Esophagus squamous epithelium (tissue), 5 donors: Measurements from ENCODE around the gene ASB5. TPM values are rescaled to one million over a fixed set of nuclear protein-coding genes. Genes with fewer than 3 reads are reported as not detected.

ENCODE experiments used
- DNase-seq: peaks from one replicate; lab custom pipeline; 2025; lab: John Stamatoyannopoulos, UW
- H3K27ac ChIP-seq, 4 donors: fragments of 200-600 bp; sonication (generic); one replicate each; pipeline ENCODE4 v1.5.1; 2016 to 2019; ENCODE audit warnings: mild to moderate bottlenecking in 1 of 4
- H3K27me3 ChIP-seq, 4 donors: fragments of 200-600 bp; sonication (generic); 1 replicate in 3 of 4; 2 replicates in 1 of 4; pipeline versions ENCODE4 v1.5.1 to v1.6.0; 2017 to 2021; ENCODE audit warnings: antibody characterized with exemption in 1 of 4
- H3K36me3 ChIP-seq, 3 donors: fragments of 200-600 bp; sonication (generic); one replicate each; pipeline ENCODE4 v1.5.1; 2016 to 2019
- H3K4me1 ChIP-seq, 3 donors: fragments of 200-600 bp; sonication (generic); one replicate each; pipeline ENCODE4 v1.5.1; 2017 to 2019
- H3K4me3 ChIP-seq, 4 donors: fragments of 200-600 bp; sonication (generic); 1 replicate in 3 of 4; 2 replicates in 1 of 4; pipeline ENCODE4 v1.5.1; 2016 to 2019; ENCODE audit warnings: mild to moderate bottlenecking in 2 of 4, moderate library complexity in 1 of 4
- H3K9me3 ChIP-seq, 3 donors: fragments of 200-600 bp; sonication (generic); one replicate each; pipeline ENCODE4 v1.5.1; 2016 to 2019
- POLR2A ChIP-seq, 4 donors: fragments of 450-650 bp; IDR thresholded peaks; one replicate each; pipeline ENCODE4 v1.6.1; 2017; ENCODE audit warnings: antibody characterized with exemption in 4 of 4, mild to moderate bottlenecking in 4 of 4, moderate library complexity in 3 of 4
- WGBS, 2 donors: methylation state at CpG; one replicate each; pipeline ENCODE4 v1.1.5; 2018; 5-methylcytosine and 5-hydroxymethylcytosine counted together
- intact Hi-C: fragments of 100-400 bp; cut with DNase I; formaldehyde crosslinking; loops from one replicate; pipeline ENCODE4 v1.15.0; 2022
- total RNA-seq, 4 donors: library from RNA; depleted of rRNA; stranded (reverse); fragments of >200 nt; gene quantifications; one replicate each; pipeline ENCODE4 v1.1.0, GENCODE V29; 2016
- TF ChIP-seq, protein P1 (sequence below), 6 experiments: fragments of 450-650 bp in 4 of 6; fragments of 200-600 bp in 2 of 6; sonication (generic) in 2 of 6; IDR thresholded peaks; one replicate each; pipeline ENCODE4 v1.5.1; 2016 to 2019; ENCODE audit warnings: antibody characterized with exemption in 6 of 6, mild to moderate bottlenecking in 4 of 6, moderate library complexity in 4 of 6
- donor health status: DM: yes; HTN: yes; CAD: no.

The ASB5 gene
- total RNA-seq, 4 donors from 2014 or later = 0.13 to 4.0 (median 0.24) TPM

DNA sequence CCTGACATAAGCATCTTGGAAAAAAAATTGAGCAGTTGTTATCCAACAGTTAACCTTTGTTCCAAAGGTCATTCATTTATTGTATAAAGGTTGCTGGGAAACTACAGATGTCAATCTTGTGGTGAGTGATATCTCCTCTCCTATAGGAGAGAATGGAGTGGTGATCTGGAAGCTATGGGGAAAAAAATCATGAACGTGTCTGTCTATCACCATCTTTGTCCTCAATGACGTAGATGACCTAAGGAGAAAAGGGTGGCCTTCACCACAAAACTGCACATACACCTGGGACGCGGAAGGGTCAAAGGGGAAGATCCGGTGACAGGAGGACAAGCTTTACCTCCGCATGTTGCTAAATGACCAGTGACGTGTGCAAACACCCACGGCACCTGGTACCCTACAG, 27.3 kb downstream of the ASB5 start:
- no peak for TF ChIP-seq POLR2A (IDR thresholded peaks at IDR 0.05)
- TF ChIP-seq, protein P1, sequence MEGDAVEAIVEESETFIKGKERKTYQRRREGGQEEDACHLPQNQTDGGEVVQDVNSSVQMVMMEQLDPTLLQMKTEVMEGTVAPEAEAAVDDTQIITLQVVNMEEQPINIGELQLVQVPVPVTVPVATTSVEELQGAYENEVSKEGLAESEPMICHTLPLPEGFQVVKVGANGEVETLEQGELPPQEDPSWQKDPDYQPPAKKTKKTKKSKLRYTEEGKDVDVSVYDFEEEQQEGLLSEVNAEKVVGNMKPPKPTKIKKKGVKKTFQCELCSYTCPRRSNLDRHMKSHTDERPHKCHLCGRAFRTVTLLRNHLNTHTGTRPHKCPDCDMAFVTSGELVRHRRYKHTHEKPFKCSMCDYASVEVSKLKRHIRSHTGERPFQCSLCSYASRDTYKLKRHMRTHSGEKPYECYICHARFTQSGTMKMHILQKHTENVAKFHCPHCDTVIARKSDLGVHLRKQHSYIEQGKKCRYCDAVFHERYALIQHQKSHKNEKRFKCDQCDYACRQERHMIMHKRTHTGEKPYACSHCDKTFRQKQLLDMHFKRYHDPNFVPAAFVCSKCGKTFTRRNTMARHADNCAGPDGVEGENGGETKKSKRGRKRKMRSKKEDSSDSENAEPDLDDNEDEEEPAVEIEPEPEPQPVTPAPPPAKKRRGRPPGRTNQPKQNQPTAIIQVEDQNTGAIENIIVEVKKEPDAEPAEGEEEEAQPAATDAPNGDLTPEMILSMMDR (IDR thresholded peaks at IDR 0.05) = no peak
- no peaks in the 10 kb centered on the region for H3K4me1 ChIP-seq
- no peak overlapping the region for H3K27ac ChIP-seq
- intact Hi-C loops = no loop called here
- no peaks in the 10 kb centered on the region for H3K27me3 ChIP-seq
- H3K36me3 ChIP-seq = no peaks in the 10 kb centered on the region
- no peak overlapping the region for H3K4me3 ChIP-seq
- H3K9me3 ChIP-seq = no peaks in the 10 kb centered on the region
- 76 to 80% methylated on average over 8 of the region's 8 CpGs for WGBS, 2 donors
- DNase-seq = no peak

DNA sequence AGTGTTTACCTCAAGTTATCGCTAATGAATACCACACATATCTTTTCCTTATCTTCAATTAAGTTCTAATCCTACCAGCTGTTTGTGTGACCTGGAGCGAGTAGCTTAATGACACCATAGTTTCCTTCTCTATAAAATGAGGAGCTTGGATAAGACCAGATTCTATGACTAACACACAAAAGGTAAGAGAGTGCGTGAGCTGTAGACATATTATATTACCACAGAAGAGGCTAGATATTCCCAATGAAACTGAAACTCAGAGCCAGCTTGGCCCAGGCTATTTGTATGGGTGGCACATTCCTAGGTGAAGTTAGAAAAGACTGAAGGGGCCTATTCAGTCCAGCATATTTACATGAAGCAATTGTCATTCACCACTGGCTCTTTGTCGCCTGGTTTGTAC, 30.2 kb downstream of the ASB5 start:
- no peaks in the 10 kb centered on the region for H3K4me1 ChIP-seq
- no peaks in the 10 kb centered on the region for H3K36me3 ChIP-seq
- TF ChIP-seq POLR2A (IDR thresholded peaks at IDR 0.05) = no peak
- TF ChIP-seq, protein P1 (IDR thresholded peaks at IDR 0.05) = no peak
- no peaks in the 10 kb centered on the region for H3K27me3 ChIP-seq
- no peaks in the 10 kb centered on the region for H3K9me3 ChIP-seq
- WGBS, 2 donors = 58 to 63% methylated on average over 4 of the region's 4 CpGs
- no peak overlapping the region for H3K4me3 ChIP-seq
- intact Hi-C loops = no loop called here
- no peak for DNase-seq
- peak overlapping the region in 3 of 4 donors; percentile 42 to 68 (median 49) for H3K27ac ChIP-seq

DNA sequence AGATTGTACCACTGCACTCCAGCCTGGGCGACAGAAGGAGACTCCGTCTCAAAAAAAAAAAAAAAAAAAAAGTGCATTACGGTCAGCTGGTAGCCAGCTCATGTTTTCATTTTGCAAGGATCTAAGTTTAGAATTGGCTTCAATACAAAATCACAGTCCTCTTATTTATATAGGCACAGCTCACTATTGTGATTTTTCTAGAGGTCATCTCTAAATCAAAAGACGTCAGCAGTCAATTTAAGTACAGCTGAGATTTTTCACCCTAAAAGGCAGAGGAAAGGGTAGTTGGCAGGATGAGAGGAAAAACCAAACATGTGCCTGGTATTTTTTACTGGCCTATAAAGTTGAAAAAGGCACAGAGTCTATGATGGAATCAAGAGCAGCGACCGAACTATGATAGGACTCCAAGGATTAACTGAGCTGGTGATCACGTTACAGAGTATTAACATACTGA, 30.8 kb downstream of the ASB5 start:
- Histone ChIP-seq H3K4me1 (no peaks in the 10 kb centered on the region), H3K9me3 (no peaks in the 10 kb centered on the region), H3K36me3 (no peaks in the 10 kb centered on the region), H3K27ac (peak overlapping the region in 3 of 4 donors; percentile 42 to 68 (median 49)), H3K4me3 (no peak overlapping the region), H3K27me3 (no peaks in the 10 kb centered on the region)
- DNase-seq = no peak
- intact Hi-C loops = no loop called here
- 59 to 69% methylated on average over 7 of the region's 7 CpGs for WGBS, 2 donors
- TF ChIP-seq, protein P1 (IDR thresholded peaks at IDR 0.05) = no peak
- TF ChIP-seq POLR2A (IDR thresholded peaks at IDR 0.05) = no peak

DNA sequence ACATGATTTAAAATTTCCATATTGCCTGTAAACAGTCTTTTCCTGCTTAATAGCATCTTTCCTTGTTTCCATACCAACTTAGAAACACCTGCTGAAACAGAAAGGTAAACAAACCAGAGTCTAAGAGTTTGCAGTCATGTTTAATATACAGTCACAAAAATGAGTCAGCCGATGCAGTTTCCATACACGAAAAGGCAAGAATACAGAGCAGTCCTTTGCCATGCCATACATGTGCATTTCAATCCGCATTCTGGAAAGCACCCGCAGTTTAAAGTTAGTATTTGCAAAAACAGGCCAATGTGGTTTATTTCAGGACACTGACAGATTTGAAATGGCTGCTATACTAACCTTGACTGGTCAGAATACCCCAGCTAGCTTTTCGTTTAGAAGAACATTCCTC, 32.1 kb downstream of the ASB5 start:
- Histone ChIP-seq H3K27ac (peak overlapping the region in 3 of 4 donors; percentile 23 to 68 (median 44)), H3K9me3 (no peaks in the 10 kb centered on the region), H3K4me3 (no peak overlapping the region), H3K27me3 (no peaks in the 10 kb centered on the region), H3K36me3 (no peaks in the 10 kb centered on the region), H3K4me1 (no peaks in the 10 kb centered on the region)
- intact Hi-C loops = no loop called here
- DNase-seq = no peak
- WGBS, 2 donors = 48 to 65% methylated on average over 5 of the region's 5 CpGs
- no peak for TF ChIP-seq POLR2A (IDR thresholded peaks at IDR 0.05)
- TF ChIP-seq, protein P1 (IDR thresholded peaks at IDR 0.05) = no peak

DNA sequence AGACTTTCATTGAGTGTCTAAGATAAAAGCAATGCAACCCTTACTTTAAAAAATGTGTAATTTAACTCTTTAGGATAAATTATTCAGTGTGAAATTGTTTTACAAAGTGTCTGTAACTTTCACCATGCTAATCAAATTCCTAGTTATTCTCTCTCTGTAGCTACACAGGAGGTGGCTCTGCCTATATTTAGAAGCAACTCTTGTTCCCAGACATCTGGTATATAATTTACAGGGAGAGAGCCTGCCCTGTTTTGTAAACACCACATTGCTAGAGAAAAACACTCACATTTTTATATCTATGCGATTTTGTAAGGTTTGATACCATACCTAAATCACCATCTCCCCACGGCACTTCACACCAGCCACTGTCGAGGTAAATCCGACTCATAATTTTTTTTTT, 38.2 kb downstream of the ASB5 start:
- H3K4me1 ChIP-seq = no peaks in the 10 kb centered on the region
- H3K27me3 ChIP-seq = no peaks in the 10 kb centered on the region
- no peak for TF ChIP-seq POLR2A (IDR thresholded peaks at IDR 0.05)
- TF ChIP-seq, protein P1 (IDR thresholded peaks at IDR 0.05) = no peak
- H3K36me3 ChIP-seq = no peaks in the 10 kb centered on the region
- peak overlapping the region in 1 of 4 donors; percentile 18 for H3K27ac ChIP-seq
- H3K4me3 ChIP-seq = no peak overlapping the region
- intact Hi-C loops = no loop called here
- WGBS, 2 donors = 57 to 58% methylated on average over 4 of the region's 4 CpGs
- DNase-seq = no peak
- H3K9me3 ChIP-seq = no peaks in the 10 kb centered on the region
